GM23338 (cell line): ENCODE results near the gene AHCYL1. TPM values are rescaled to one million over a fixed set of nuclear protein-coding genes. Genes with fewer than 3 reads are reported as not detected.

Experiments used
- ATAC-seq: fragments of 200-7000 bp; cut with Tn5 transposase; 3 replicates; pipeline ENCODE4 v1.9.1; 2020
- DNase-seq: peaks from one replicate; pipeline ENCODE4 v3.0.0-alpha.2; 2015; ENCODE audit warnings: low spot score
- H2AFZ ChIP-seq: fragments of 200-600 bp; sonication (generic); 2 replicates; pipeline ENCODE4 v1.8.0; 2016; ENCODE audit warnings: antibody characterized with exemption, mild to moderate bottlenecking, moderate library complexity
- H3F3A ChIP-seq: fragments of 200-600 bp; sonication (generic); replicated peaks from 2 replicates; pipeline ENCODE4 v1.8.0; 2017; ENCODE audit warnings: antibody characterized with exemption, mixed run types, low read depth
- H3K27ac ChIP-seq: fragments of 200-600 bp; sonication (generic); 2 replicates; pipeline ENCODE4 v1.6.1; 2016; ENCODE audit warnings: low read depth
- H3K27me3 ChIP-seq: fragments of 200-600 bp; sonication (generic); 2 replicates; pipeline ENCODE4 v1.8.0; 2016; ENCODE audit warnings: mild to moderate bottlenecking, mixed run types, moderate library complexity; ENCODE audit not compliant: insufficient read depth
- H3K36me3 ChIP-seq: fragments of 200-600 bp; sonication (generic); 2 replicates; pipeline ENCODE4 v1.8.0; 2016; ENCODE audit warnings: mild to moderate bottlenecking; ENCODE audit not compliant: insufficient read depth
- H3K4me1 ChIP-seq: fragments of 200-600 bp; sonication (generic); 2 replicates; pipeline ENCODE4 v1.8.0; 2016; ENCODE audit warnings: mild to moderate bottlenecking, moderate library complexity; ENCODE audit not compliant: insufficient read depth
- H3K4me2 ChIP-seq: fragments of 200-600 bp; sonication (generic); 2 replicates; pipeline ENCODE4 v1.7.1; 2017; ENCODE audit warnings: mixed run types
- H3K4me3 ChIP-seq: fragments of 200-600 bp; sonication (generic); 2 replicates; pipeline ENCODE4 v1.6.1; 2016; ENCODE audit warnings: mixed run types
- H3K79me2 ChIP-seq: fragments of 200-600 bp; sonication (generic); replicated peaks from 2 replicates; pipeline ENCODE4 v1.8.0; 2017; ENCODE audit warnings: mild to moderate bottlenecking; ENCODE audit not compliant: insufficient read depth
- H3K9me2 ChIP-seq: fragments of 200-600 bp; sonication (generic); 2 replicates; pipeline ENCODE4 v1.8.0; 2017; ENCODE audit not compliant: insufficient read depth
- H4K20me1 ChIP-seq: fragments of 200-600 bp; sonication (generic); replicated peaks from 2 replicates; pipeline ENCODE4 v1.8.0; 2017; ENCODE audit warnings: mild to moderate bottlenecking; ENCODE audit not compliant: insufficient read depth
- H3K27ac Mint-ChIP-seq: 2 replicates; pipeline ENCODE4 v1.8.0; 2020; ENCODE audit warnings: inconsistent platforms, mild to moderate bottlenecking, moderate library complexity, mixed read lengths
- H3K27me3 Mint-ChIP-seq: 3 replicates; pipeline ENCODE4 v1.8.0; 2022; ENCODE audit warnings: low read depth, mild to moderate bottlenecking, moderate library complexity, mixed read lengths, inconsistent platforms; ENCODE audit not compliant: insufficient read depth, poor library complexity
- H3K36me3 Mint-ChIP-seq: 3 replicates; pipeline ENCODE4 v1.8.0; 2021; ENCODE audit warnings: low read depth, mild to moderate bottlenecking, inconsistent platforms, moderate library complexity, mixed read lengths
- H3K4me1 Mint-ChIP-seq: 3 replicates; pipeline ENCODE4 v1.8.0; 2020; ENCODE audit warnings: mild to moderate bottlenecking, inconsistent platforms, mixed read lengths
- H3K4me3 Mint-ChIP-seq: 3 replicates; pipeline ENCODE4 v1.8.0; 2021; ENCODE audit warnings: moderate library complexity, mild to moderate bottlenecking, inconsistent platforms, mixed read lengths
- H3K9me3 Mint-ChIP-seq: 3 replicates; pipeline ENCODE4 v1.8.0; 2020; ENCODE audit warnings: moderate library complexity, mild to moderate bottlenecking, inconsistent platforms, mixed read lengths
- CREB1 ChIP-seq: fragments of 250-450 bp; sonication (Bioruptor Pico); IDR thresholded peaks from 2 replicates; pipeline ENCODE4 v1.5.0; 2020; ENCODE audit warnings: low read depth, mild to moderate bottlenecking, moderate library complexity
- ETS1 ChIP-seq: IDR thresholded peaks from 2 replicates; pipeline ENCODE4 v1.6.1; 2016; ENCODE audit warnings: antibody characterized with exemption
- EZH2 ChIP-seq: fragments of 200-600 bp; sonication (generic); IDR thresholded peaks from one replicate; pipeline ENCODE4 v1.8.0; 2017; ENCODE audit warnings: antibody characterized with exemption, mild to moderate bottlenecking, low read depth; ENCODE audit not compliant: unreplicated experiment
- NANOG ChIP-seq: IDR thresholded peaks from 2 replicates; pipeline ENCODE4 v1.6.1; 2016; ENCODE audit warnings: antibody characterized with exemption, borderline replicate concordance
- REST ChIP-seq: IDR thresholded peaks from one replicate; pipeline ENCODE4 v1.6.1; 2018; ENCODE audit warnings: antibody characterized with exemption; ENCODE audit not compliant: unreplicated experiment
- ZNF114 ChIP-seq: fragments of 250-450 bp; sonication (Bioruptor Pico); IDR thresholded peaks from 2 replicates; pipeline ENCODE4 v1.5.0; 2020; ENCODE audit warnings: mild to moderate bottlenecking, moderate library complexity
- polyA plus RNA-seq: library from polyadenylated mRNA; unstranded; fragments of >200 nt; fragmentation: Nextera tagmentation; extraction: Ambion mirVana; gene quantifications from 2 replicates; pipeline ENCODE4 v1.2.1, GENCODE V29; 2016
- total RNA-seq: library from RNA; depleted of rRNA; stranded (reverse); fragments of >200 nt; shearing (Covaris generic); gene quantifications from 2 replicates; pipeline ENCODE4 v1.2.3, GENCODE V29; 2014

Gene AHCYL1
- total and polyA plus RNA-seq, 2 experiments from 2014 or later: 63.3 to 70.0 TPM

- TF ChIP-seq REST (no peak), ETS1 (no peak), EZH2 (no peak)
Measured at GRCh38 chr1:110063781-110064180, 79.2 kb downstream of the AHCYL1 start (continued).

GRCh38 chr1:110064576-110065337, 80.2 kb downstream of the AHCYL1 start:
- no peak overlapping the region for H2AFZ ChIP-seq
- no peaks in the 10 kb centered on the region for H3K36me3 ChIP-seq
- H3K4me3 ChIP-seq: no peak overlapping the region
- peaks cover 2% of the 10 kb centered on the region; the same call in 1 of the 2 replicates for H4K20me1 ChIP-seq
- H3K4me2 ChIP-seq: no peak overlapping the region
- H3K4me1 ChIP-seq: peaks cover 11% of the 10 kb centered on the region; the same call in 1 of the 2 replicates
- H3K9me2 ChIP-seq: no peaks in the 10 kb centered on the region
- H3K27ac ChIP-seq: no peak overlapping the region
- Mint-ChIP-seq H3K4me1 (peaks cover 5% of the 10 kb centered on the region), H3K9me3 (peaks cover 3% of the 10 kb centered on the region; the same call in 1 of the 3 replicates), H3K4me3 (no peak overlapping the region), H3K36me3 (peaks cover 13% of the 10 kb centered on the region), H3K27ac (no peak overlapping the region), H3K27me3 (peaks cover 65% of the 10 kb centered on the region)
- TF ChIP-seq REST (no peak), NANOG (no peak), ZNF114 (no peak), CREB1 (CRISPR knock-in tag) (no peak)
- no peaks in the 10 kb centered on the region for H3K79me2 ChIP-seq
- ATAC-seq: no peak
- H3K27me3 ChIP-seq: peaks cover 57% of the 10 kb centered on the region
- no peak for DNase-seq
- 0 out of 2 replicates have a peak, but pooled peaks cover 4% of the 10 kb centered on the region for H3F3A ChIP-seq
